GM21423 (cell line): ENCODE measurements around the gene ANTXR1.
"Not testable (repeated sequence)": the region's sequence is repeated elsewhere in the genome, so short reads cannot be mapped to it uniquely, and the experiment has no call there.

Experiments used
- ATAC-seq: cut with Tn5 transposase; IDR thresholded peaks from one replicate; pipeline ENCODE4 v1.9.1; 2021; ENCODE audit warnings: mild to moderate bottlenecking, moderate library complexity; ENCODE audit not compliant: unreplicated experiment

Gene ANTXR1

GRCh38 chr2:69223759-69224511 lies 211.0 kb downstream of the ANTXR1 start:
- ATAC-seq = no peak

- no peak for ATAC-seq
Measured at GRCh38 chr2:69224512-69224837, 211.5 kb downstream of the ANTXR1 start.

- ATAC-seq = no peak
Measured at GRCh38 chr2:69225933-69226332, 213.0 kb downstream of the ANTXR1 start.

GRCh38 chr2:69226903-69227302 lies 213.9 kb downstream of the ANTXR1 start:
- ATAC-seq = no peak

GRCh38 chr2:69227716-69228115 lies 214.7 kb downstream of the ANTXR1 start:
- ATAC-seq = no peak

GRCh38 chr2:69230946-69231345 lies 218.0 kb downstream of the ANTXR1 start:
- ATAC-seq = not testable (repeated sequence)

- no peak for ATAC-seq
Measured at GRCh38 chr2:69231612-69232277, 218.8 kb downstream of the ANTXR1 start.

- ATAC-seq = not testable (repeated sequence)
Measured at GRCh38 chr2:69235835-69236234, 222.9 kb downstream of the ANTXR1 start.

GRCh38 chr2:69237070-69237670 lies 224.2 kb downstream of the ANTXR1 start:
- no peak for ATAC-seq

GRCh38 chr2:69238449-69239031 lies 225.6 kb downstream of the ANTXR1 start:
- no peak for ATAC-seq

- no peak for ATAC-seq
Measured at GRCh38 chr2:69241093-69241492, 228.1 kb downstream of the ANTXR1 start.

GRCh38 chr2:69241664-69242514 lies 228.9 kb downstream of the ANTXR1 start:
- no peak for ATAC-seq

- ATAC-seq = no peak
Measured at GRCh38 chr2:69242651-69243051, 229.7 kb downstream of the ANTXR1 start.

GRCh38 chr2:69243652-69244051 lies 230.7 kb downstream of the ANTXR1 start:
- no peak for ATAC-seq

- no peak for ATAC-seq
Measured at GRCh38 chr2:69244882-69245281, 231.9 kb downstream of the ANTXR1 start.

- ATAC-seq = no peak
Measured at GRCh38 chr2:69247583-69247982, 234.6 kb downstream of the ANTXR1 start.

GRCh38 chr2:69248232-69248631 lies 235.3 kb downstream of the ANTXR1 start:
- ATAC-seq = no peak

GRCh38 chr2:69250981-69251380 lies 238.0 kb downstream of the ANTXR1 start:
- ATAC-seq = no peak

- ATAC-seq = no peak
Measured at GRCh38 chr2:69251943-69252342, 239.0 kb downstream of the ANTXR1 start.

- ATAC-seq = no peak
Measured at GRCh38 chr2:69253112-69253511, 240.1 kb downstream of the ANTXR1 start.
